PFSK-1 (cell line): Measurements from ENCODE around the gene FLNA.

Source experiments
- FOXP2 ChIP-seq: optimal IDR thresholded peaks from 2 replicates; pipeline ENCODE3; 2011; ENCODE audit warnings: borderline replicate concordance, control low read depth, inconsistent platforms; ENCODE audit not compliant: insufficient read depth; ENCODE audit errors: extremely low read length, extremely low read depth
- POLR2AphosphoS5 ChIP-seq: IDR thresholded peaks from 2 replicates; pipeline ENCODE4 v1.6.1; 2012; ENCODE audit warnings: low read depth, mild to moderate bottlenecking, control low read depth, low read length, moderate library complexity
- SIN3A ChIP-seq: IDR thresholded peaks from 2 replicates; pipeline ENCODE4 v1.6.1; 2012; ENCODE audit warnings: mild to moderate bottlenecking, low read length, moderate library complexity, borderline replicate concordance; ENCODE audit not compliant: insufficient read depth
- TAF1 ChIP-seq: IDR thresholded peaks from 2 replicates; pipeline ENCODE4 v1.6.1; 2012; ENCODE audit warnings: low read length, control low read depth, borderline replicate concordance; ENCODE audit not compliant: insufficient read depth
- TF ChIP-seq, protein P1 (sequence below), 2 experiments: IDR thresholded peaks; 2 replicates each; pipeline versions ENCODE4 v1.6.1 to v1.8.0; 2011 to 2012; ENCODE audit warnings: low read depth in 2 of 2, low read length in 2 of 2, control low read depth in 1 of 2, inconsistent platforms in 1 of 2, mild to moderate bottlenecking in 1 of 2, moderate library complexity in 1 of 2; ENCODE audit not compliant: insufficient read depth in 1 of 2

The FLNA gene

GRCh38 chrX:154396973-154397887 is 22.8 kb upstream of the FLNA start:
- no peak for TF ChIP-seq TAF1
- no peak for TF ChIP-seq SIN3A
- TF ChIP-seq POLR2AphosphoS5, result no peak
- TF ChIP-seq, protein P1, sequence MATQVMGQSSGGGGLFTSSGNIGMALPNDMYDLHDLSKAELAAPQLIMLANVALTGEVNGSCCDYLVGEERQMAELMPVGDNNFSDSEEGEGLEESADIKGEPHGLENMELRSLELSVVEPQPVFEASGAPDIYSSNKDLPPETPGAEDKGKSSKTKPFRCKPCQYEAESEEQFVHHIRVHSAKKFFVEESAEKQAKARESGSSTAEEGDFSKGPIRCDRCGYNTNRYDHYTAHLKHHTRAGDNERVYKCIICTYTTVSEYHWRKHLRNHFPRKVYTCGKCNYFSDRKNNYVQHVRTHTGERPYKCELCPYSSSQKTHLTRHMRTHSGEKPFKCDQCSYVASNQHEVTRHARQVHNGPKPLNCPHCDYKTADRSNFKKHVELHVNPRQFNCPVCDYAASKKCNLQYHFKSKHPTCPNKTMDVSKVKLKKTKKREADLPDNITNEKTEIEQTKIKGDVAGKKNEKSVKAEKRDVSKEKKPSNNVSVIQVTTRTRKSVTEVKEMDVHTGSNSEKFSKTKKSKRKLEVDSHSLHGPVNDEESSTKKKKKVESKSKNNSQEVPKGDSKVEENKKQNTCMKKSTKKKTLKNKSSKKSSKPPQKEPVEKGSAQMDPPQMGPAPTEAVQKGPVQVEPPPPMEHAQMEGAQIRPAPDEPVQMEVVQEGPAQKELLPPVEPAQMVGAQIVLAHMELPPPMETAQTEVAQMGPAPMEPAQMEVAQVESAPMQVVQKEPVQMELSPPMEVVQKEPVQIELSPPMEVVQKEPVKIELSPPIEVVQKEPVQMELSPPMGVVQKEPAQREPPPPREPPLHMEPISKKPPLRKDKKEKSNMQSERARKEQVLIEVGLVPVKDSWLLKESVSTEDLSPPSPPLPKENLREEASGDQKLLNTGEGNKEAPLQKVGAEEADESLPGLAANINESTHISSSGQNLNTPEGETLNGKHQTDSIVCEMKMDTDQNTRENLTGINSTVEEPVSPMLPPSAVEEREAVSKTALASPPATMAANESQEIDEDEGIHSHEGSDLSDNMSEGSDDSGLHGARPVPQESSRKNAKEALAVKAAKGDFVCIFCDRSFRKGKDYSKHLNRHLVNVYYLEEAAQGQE (IDR thresholded peaks at IDR 0.05; ENCODE audit: insufficient read depth in 1 of 2, low read depth in 2 of 2, low read length in 2 of 2), result no peak
- TF ChIP-seq FOXP2, result no peak

GRCh38 chrX:154384284-154384892 is 10.0 kb upstream of the FLNA start:
- TF ChIP-seq, protein P1 (IDR thresholded peaks at IDR 0.05; ENCODE audit: insufficient read depth in 1 of 2, low read depth in 2 of 2, low read length in 2 of 2), result no peak
- TF ChIP-seq FOXP2 (no peak), POLR2AphosphoS5 (no peak), SIN3A (no peak), TAF1 (no peak)

- TF ChIP-seq TAF1, result no peak
- TF ChIP-seq SIN3A, result no peak
- TF ChIP-seq POLR2AphosphoS5, result no peak
- TF ChIP-seq, protein P1 (IDR thresholded peaks at IDR 0.05; ENCODE audit: insufficient read depth in 1 of 2, low read depth in 2 of 2, low read length in 2 of 2), result no peak
- no peak for TF ChIP-seq FOXP2
These were observed 9.2 kb upstream of the FLNA start for GRCh38 chrX:154383359-154384283.

DNA sequence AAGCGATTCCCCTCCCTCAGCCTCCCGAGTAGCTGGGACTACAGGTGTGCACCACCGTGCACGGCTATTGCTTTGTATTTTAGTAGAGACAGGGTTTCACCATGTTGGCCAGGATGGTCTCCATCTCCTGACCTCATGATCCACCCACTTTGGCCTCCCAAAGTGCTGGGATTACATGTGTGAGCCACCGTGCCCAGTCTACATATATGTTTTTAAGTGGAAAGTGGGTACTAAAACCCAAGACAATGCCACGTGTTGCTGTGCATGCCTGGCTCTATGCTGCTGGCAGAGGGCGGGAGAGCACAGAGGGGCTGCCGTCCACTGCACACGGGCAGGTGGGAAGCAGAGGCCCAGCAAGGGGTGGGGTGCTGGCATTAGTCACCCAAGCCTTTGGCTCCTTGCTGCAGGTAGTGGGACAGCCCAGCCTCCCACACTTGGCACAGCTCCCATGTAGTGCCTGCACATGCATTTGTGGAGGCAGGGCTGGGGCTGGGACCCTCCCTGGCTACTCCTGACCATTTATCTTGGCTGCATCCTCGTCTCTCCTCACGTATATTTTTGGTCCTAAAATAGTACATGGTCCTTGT is 8.1 kb upstream of the FLNA start:
- TF ChIP-seq SIN3A (no peak), POLR2AphosphoS5 (no peak; the same call in 1 of the 2 replicates), FOXP2 (no peak), TAF1 (no peak)
- TF ChIP-seq, protein P1 (IDR thresholded peaks at IDR 0.05; ENCODE audit: insufficient read depth in 1 of 2, low read depth in 2 of 2, low read length in 2 of 2), result no peak
